IMR-90 (cell line): ENCODE data around the gene PDE4B. TPM values are rescaled to one million over a fixed set of nuclear protein-coding genes. Genes with fewer than 3 reads are reported as not detected.

Source experiments
- ATAC-seq: fragments of 200-7000 bp; cut with Tn5 transposase; 2 replicates; pipeline ENCODE4 v1.9.1; 2020; ENCODE audit warnings: low read depth, mild to moderate bottlenecking, moderate library complexity
- BruUV-seq: library from RNA; stranded (reverse); fragments of 400-500 nt; replicated peaks from 2 replicates; lab custom pipeline; 2021; lab: Mats Ljungman, UMichigan
- CTCF ChIA-PET: fragments of 300-600 bp; formaldehyde crosslinking; extraction: SDS; loops from one replicate; lab custom pipeline; 2021; ENCODE audit warnings: antibody characterized with exemption; lab: Yijun Ruan, JAX
- POLR2A ChIA-PET: fragments of 300-600 bp; sonication (Branson Sonifier 250); formaldehyde crosslinking; loops from one replicate; lab custom pipeline; 2022; ENCODE audit warnings: antibody characterized with exemption; ENCODE audit not compliant: unreplicated experiment; lab: Charles Lee
- DNase-seq: peaks from one replicate; pipeline ENCODE4 v3.0.0; 2013
- H2AFZ ChIP-seq: replicated peaks from 2 replicates; pipeline ENCODE3; 2013; ENCODE audit warnings: low read length, mild to moderate bottlenecking; ENCODE audit not compliant: poor library complexity
- H2AK5ac ChIP-seq: 2 replicates; pipeline ENCODE4 v1.6.1; 2013; ENCODE audit warnings: low read depth, low read length, inconsistent platforms
- H2AK9ac ChIP-seq: replicated peaks from 2 replicates; pipeline ENCODE3; 2013; ENCODE audit warnings: mild to moderate bottlenecking, low read depth, low read length, moderate library complexity; ENCODE audit not compliant: poor library complexity
- H2BK120ac ChIP-seq: 2 replicates; pipeline ENCODE4 v1.6.1; 2013; ENCODE audit warnings: low read depth, low read length, inconsistent platforms
- H2BK15ac ChIP-seq: 3 replicates; pipeline ENCODE4 v1.6.1; 2013; ENCODE audit warnings: low read depth, low read length, inconsistent platforms
- H2BK20ac ChIP-seq: 2 replicates; pipeline ENCODE4 v1.6.1; 2013; ENCODE audit warnings: low read depth, mild to moderate bottlenecking, inconsistent platforms, low read length, moderate library complexity
- H2BK5ac ChIP-seq: 2 replicates; pipeline ENCODE4 v1.6.1; 2013; ENCODE audit warnings: mild to moderate bottlenecking, low read depth, low read length, inconsistent platforms; ENCODE audit not compliant: poor library complexity, severe bottlenecking
- H3K14ac ChIP-seq: replicated peaks from 2 replicates; pipeline ENCODE4 v1.6.1; 2013; ENCODE audit warnings: low read depth, low read length, inconsistent platforms
- H3K18ac ChIP-seq: 2 replicates; pipeline ENCODE4 v1.6.1; 2013; ENCODE audit warnings: low read depth, low read length, control low read depth
- H3K23ac ChIP-seq: 2 replicates; pipeline ENCODE4 v1.6.1; 2013; ENCODE audit warnings: low read depth, low read length, inconsistent platforms
- H3K27ac ChIP-seq: 2 replicates; pipeline ENCODE4 v1.5.1; 2013; ENCODE audit warnings: mild to moderate bottlenecking, control low read depth, low read length; ENCODE audit not compliant: insufficient read depth
- H3K27me3 ChIP-seq: 2 replicates; pipeline ENCODE4 v1.6.1; 2013; ENCODE audit warnings: low read length; ENCODE audit not compliant: control insufficient read depth, insufficient read depth
- H3K36me3 ChIP-seq: 2 replicates; pipeline ENCODE4 v1.6.1; 2013; ENCODE audit warnings: low read length, mixed read lengths; ENCODE audit not compliant: control insufficient read depth, insufficient read depth
- H3K4ac ChIP-seq: 2 replicates; pipeline ENCODE4 v1.6.1; 2013; ENCODE audit warnings: low read depth, low read length, inconsistent platforms
- H3K4me1 ChIP-seq: 2 replicates; pipeline ENCODE4 v1.6.1; 2013; ENCODE audit warnings: low read length, mixed read lengths; ENCODE audit not compliant: control insufficient read depth, insufficient read depth
- H3K4me2 ChIP-seq: 2 replicates; pipeline ENCODE4 v1.6.1; 2013; ENCODE audit warnings: low read depth, mild to moderate bottlenecking, control low read depth, low read length, moderate library complexity
- H3K4me3 ChIP-seq: 2 replicates; pipeline ENCODE4 v1.5.1; 2013; ENCODE audit warnings: low read depth, mild to moderate bottlenecking, control low read depth, low read length, moderate library complexity; ENCODE audit not compliant: insufficient read depth
- H3K56ac ChIP-seq: 2 replicates; pipeline ENCODE4 v1.6.1; 2013; ENCODE audit warnings: low read length, inconsistent platforms; ENCODE audit not compliant: insufficient read depth; ENCODE audit errors: extremely low read depth
- H3K79me1 ChIP-seq, 2 experiments: 2 replicates each; pipeline ENCODE4 v1.6.1; 2013; ENCODE audit warnings: low read length in 2 of 2, inconsistent platforms in 1 of 2, low read depth in 1 of 2
- H3K9ac ChIP-seq: 2 replicates; pipeline ENCODE4 v1.6.1; 2013; ENCODE audit warnings: low read depth, low read length, control low read depth
- H3K9me1 ChIP-seq: 2 replicates; pipeline ENCODE4 v1.6.1; 2013; ENCODE audit warnings: low read length, inconsistent platforms; ENCODE audit not compliant: insufficient read depth
- H3K9me3 ChIP-seq: 2 replicates; pipeline ENCODE4 v1.6.1; 2013; ENCODE audit warnings: low read length; ENCODE audit not compliant: control insufficient read depth, insufficient read depth
- H4K20me1 ChIP-seq: 2 replicates; pipeline ENCODE4 v1.6.1; 2013; ENCODE audit warnings: low read length, inconsistent platforms; ENCODE audit not compliant: insufficient read depth
- H4K5ac ChIP-seq: 2 replicates; pipeline ENCODE4 v1.6.1; 2013; ENCODE audit warnings: mild to moderate bottlenecking, low read depth, low read length, control low read depth
- H4K8ac ChIP-seq, 2 experiments: 2 replicates each; pipeline ENCODE4 v1.6.1; 2013; ENCODE audit warnings: low read depth in 2 of 2, low read length in 2 of 2, control low read depth in 1 of 2, inconsistent platforms in 1 of 2
- H4K91ac ChIP-seq: 2 replicates; pipeline ENCODE4 v1.6.1; 2013; ENCODE audit warnings: low read depth, low read length, inconsistent platforms; ENCODE audit not compliant: insufficient read depth
- MAFK ChIP-seq: IDR thresholded peaks from 2 replicates; pipeline ENCODE4 v1.6.1; 2012; ENCODE audit warnings: low read depth, low read length, improper control_type of control experiment
- NFE2L2 ChIP-seq: fragments of 150-350 bp; IDR thresholded peaks from 2 replicates; pipeline ENCODE4 v1.6.1; 2016; ENCODE audit warnings: low read depth, mild to moderate bottlenecking, low read length
- WGBS, 2 experiments: methylation state at CpG; one replicate each; pipeline versions ENCODE4 v1.1.5 to v1.1.7; 2013; ENCODE audit warnings: missing lambda C conversion rate in 2 of 2; ENCODE audit not compliant: insufficient read length in 1 of 2; ENCODE audit errors: extremely low coverage in 2 of 2; 5-methylcytosine and 5-hydroxymethylcytosine counted together
- dilution Hi-C: fragments of 300-500 bp; cut with HindIII; formaldehyde crosslinking; loops from one replicate; pipeline ENCODE4 v1.14.3; 2018; ENCODE audit warnings: low sequenced_read_pairs; ENCODE audit not compliant: unreplicated experiment
- in situ Hi-C: fragments of 300-500 bp; cut with MboI; formaldehyde crosslinking; loops from 3 replicates; pipeline ENCODE4 v1.14.3; 2019; ENCODE audit warnings: low sequenced_read_pairs, inconsistent platforms, mixed read lengths
- intact Hi-C: fragments of 100-400 bp; cut with micrococcal nuclease; formaldehyde crosslinking; loops from 2 replicates; pipeline ENCODE4 v1.10.0; 2022
- polyA plus RNA-seq, 3 experiments: library from polyadenylated mRNA; depleted of rRNA; stranded (reverse); fragments of >200 nt; gene quantifications; 2 replicates each; pipeline ENCODE4 v1.2.3, GENCODE V29; 2012; ENCODE audit warnings: low replicate concordance in 1 of 3
- total RNA-seq: library from RNA; depleted of rRNA; stranded (reverse); fragments of >200 nt; gene quantifications from 2 replicates; pipeline ENCODE4 v1.2.3, GENCODE V29; 2012

Gene PDE4B
- total and polyA plus RNA-seq, 2 of the 4 experiments (the other 2 are of a cell fraction), result 5.8 to 21.3 TPM

DNA sequence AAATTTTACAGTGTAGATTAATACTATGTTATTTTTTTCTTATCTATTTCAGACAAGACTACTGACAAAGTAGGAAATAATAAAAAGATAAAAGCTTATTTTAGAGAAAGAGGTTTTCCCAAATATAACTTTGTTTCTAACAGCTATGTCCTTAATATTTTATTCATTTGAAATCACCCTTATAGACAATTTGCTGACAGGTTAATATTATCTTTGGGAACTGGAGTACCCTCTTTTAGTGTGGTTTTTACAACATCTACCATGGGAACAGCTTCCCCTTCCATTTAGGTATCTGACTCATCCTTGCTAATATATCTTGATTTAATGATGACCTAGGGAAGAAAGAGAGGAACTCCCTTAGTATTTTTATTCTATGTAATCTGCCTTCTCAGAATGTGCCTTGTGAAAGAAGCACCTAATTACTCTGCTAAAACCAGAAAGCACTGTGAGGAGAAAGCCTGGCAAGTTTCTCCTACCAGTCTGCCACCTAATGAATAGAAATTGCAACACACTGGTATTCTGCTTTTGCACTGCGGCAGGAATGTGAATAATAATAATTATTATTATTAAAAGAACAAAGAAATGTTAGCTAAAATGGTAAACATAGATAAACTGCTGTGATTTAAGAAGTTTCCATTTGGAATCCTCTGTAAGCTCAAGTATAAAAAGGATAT is 192.8 kb downstream of the PDE4B start:
- Histone ChIP-seq H2AK5ac (no peak overlapping the region), H2BK5ac (no peak overlapping the region), H4K91ac (no peak overlapping the region), H2BK20ac (no peak overlapping the region), H4K8ac (no peak overlapping the region), H3K27ac (no peak overlapping the region), H3K18ac (no peak overlapping the region), H4K20me1 (no peaks in the 10 kb centered on the region), H3K36me3 (no peaks in the 10 kb centered on the region), H3K23ac (no peak overlapping the region), H2BK15ac (no peak overlapping the region), H3K9me1 (no peaks in the 10 kb centered on the region), H3K27me3 (no peaks in the 10 kb centered on the region), H2BK120ac (no peak overlapping the region), H3K9me3 (no peaks in the 10 kb centered on the region), H3K4ac (no peak overlapping the region), H2AFZ (no peak overlapping the region), H3K4me3 (no peak overlapping the region), H3K4me1 (no peaks in the 10 kb centered on the region), H3K56ac (no peak overlapping the region), H3K9ac (no peak overlapping the region), H4K5ac (no peak overlapping the region), H3K79me1 (no peaks in the 10 kb centered on the region), H3K14ac (no peak overlapping the region), H3K4me2 (no peak overlapping the region), H2AK9ac (no peak overlapping the region)
- ATAC-seq (no peak), DNase-seq (no peak)
- no TSS peak for BruUV-seq
- TF ChIP-seq MAFK, result peak; percentile 55; the same call in 1 of the 2 replicates
- no peak for TF ChIP-seq NFE2L2
- intact Hi-C loops, result no loop called here
- CTCF ChIA-PET, result interaction anchor here (0.5 to 0.7 kb wide), 2 partner anchors 22 to 257 kb away, joined by 3 read pairs; no protein-coding TSS in a partner anchor
- POLR2A ChIA-PET, result no interaction called here
- in situ Hi-C loops, result no loop called here
- no CpG with 5 or more reads among the region's 1 CpG for WGBS, 2 experiments
- dilution Hi-C loops, result no loop called here
